SK-N-SH treated with all-trans-retinoic acid at 6 μM for 48 hours (cell line): ENCODE data around the gene IFIT5.
"Not testable (repeated sequence)": the region's sequence is repeated elsewhere in the genome, so short reads cannot be mapped to it uniquely, and the experiment has no call there.

Source experiments
- ARNTL ChIP-seq: fragments of 450-650 bp; formaldehyde crosslinking; IDR thresholded peaks from 2 replicates; pipeline ENCODE4 v1.5.0; 2020; ENCODE audit warnings: low read depth, mild to moderate bottlenecking, moderate library complexity, borderline replicate concordance
- BACH2 ChIP-seq: fragments of 250-450 bp; sonication (Bioruptor Pico); IDR thresholded peaks from 2 replicates; pipeline ENCODE4 v1.9.0; 2021; ENCODE audit warnings: mild to moderate bottlenecking, borderline replicate concordance
- GLIS3 ChIP-seq: fragments of 250-450 bp; sonication (Bioruptor Pico); IDR thresholded peaks from 2 replicates; pipeline ENCODE4 v1.5.0; 2020; ENCODE audit warnings: mild to moderate bottlenecking, moderate library complexity
- RARB ChIP-seq: fragments of 250-450 bp; sonication (Bioruptor Pico); IDR thresholded peaks from 2 replicates; pipeline ENCODE4 v1.8.0; 2021; ENCODE audit warnings: mild to moderate bottlenecking, moderate library complexity
- ZFP3 ChIP-seq: fragments of 250-450 bp; sonication (Bioruptor Pico); IDR thresholded peaks from 2 replicates; pipeline ENCODE4 v1.5.0; 2020; ENCODE audit warnings: mild to moderate bottlenecking, moderate library complexity
- ZNF8 ChIP-seq: fragments of 450-650 bp; formaldehyde crosslinking; IDR thresholded peaks from 2 replicates; pipeline ENCODE4 v1.5.0; 2020; ENCODE audit warnings: mild to moderate bottlenecking, moderate library complexity
- TF ChIP-seq, protein P1 (sequence below): fragments of 250-450 bp; sonication (Bioruptor Pico); IDR thresholded peaks from 2 replicates; pipeline ENCODE4 v1.8.0; 2021; ENCODE audit warnings: low read depth, mild to moderate bottlenecking, moderate library complexity, borderline replicate concordance

DNA sequence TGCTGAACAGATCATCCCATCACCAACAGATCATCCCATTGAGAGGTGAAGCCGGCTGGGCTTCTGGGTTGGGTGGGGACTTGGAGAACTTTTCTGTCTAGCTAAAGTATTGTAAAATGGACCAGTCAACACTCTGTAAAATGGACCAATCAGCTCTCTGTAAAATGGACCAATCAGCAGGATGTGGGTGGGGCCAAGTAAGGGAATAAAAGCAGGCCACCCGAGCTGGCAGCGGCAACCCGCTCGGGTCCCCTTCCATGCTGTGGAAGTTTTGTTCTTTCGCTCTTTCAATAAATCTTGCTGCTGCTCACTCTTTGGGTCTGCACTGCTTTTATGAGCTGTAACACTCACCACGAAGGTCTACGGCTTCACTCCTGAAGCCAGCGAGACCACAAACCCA lies 8.2 kb upstream of the IFIT5 start:
- not testable (repeated sequence) for TF ChIP-seq GLIS3; BACH2 (CRISPR knock-in tag); ARNTL (CRISPR knock-in tag); ZFP3; RARB (CRISPR knock-in tag); ZNF8 (CRISPR knock-in tag)
- TF ChIP-seq, protein P1, sequence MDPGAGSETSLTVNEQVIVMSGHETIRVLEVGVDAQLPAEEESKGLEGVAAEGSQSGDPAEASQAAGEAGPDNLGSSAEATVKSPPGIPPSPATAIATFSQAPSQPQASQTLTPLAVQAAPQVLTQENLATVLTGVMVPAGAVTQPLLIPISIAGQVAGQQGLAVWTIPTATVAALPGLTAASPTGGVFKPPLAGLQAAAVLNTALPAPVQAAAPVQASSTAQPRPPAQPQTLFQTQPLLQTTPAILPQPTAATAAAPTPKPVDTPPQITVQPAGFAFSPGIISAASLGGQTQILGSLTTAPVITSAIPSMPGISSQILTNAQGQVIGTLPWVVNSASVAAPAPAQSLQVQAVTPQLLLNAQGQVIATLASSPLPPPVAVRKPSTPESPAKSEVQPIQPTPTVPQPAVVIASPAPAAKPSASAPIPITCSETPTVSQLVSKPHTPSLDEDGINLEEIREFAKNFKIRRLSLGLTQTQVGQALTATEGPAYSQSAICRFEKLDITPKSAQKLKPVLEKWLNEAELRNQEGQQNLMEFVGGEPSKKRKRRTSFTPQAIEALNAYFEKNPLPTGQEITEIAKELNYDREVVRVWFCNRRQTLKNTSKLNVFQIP (CRISPR knock-in tag), result not testable (repeated sequence)
